Measurements from ENCODE around the gene GRIFIN.
A peak's percentile ranks its signal among the peaks of the same experiment; 100 is the strongest.

GRIFIN gene

GRCh38 chr7:2438186-2438585 is 38.0 kb downstream of the GRIFIN start:
- peak overlapping the region in 3 of 11 experiments; percentile 8 to 48 (median 9); a peak in 3 of 22 replicates for H3K9ac ChIP-seq
- H4K20me1 ChIP-seq: peaks cover 0 to 82% (median 54%) of the 10 kb centered on the region in 11 experiments; a peak in 19 of 22 replicates
- TF ChIP-seq Cebpa-rat (IDR thresholded peaks at IDR 0.05): no peak

DNA sequence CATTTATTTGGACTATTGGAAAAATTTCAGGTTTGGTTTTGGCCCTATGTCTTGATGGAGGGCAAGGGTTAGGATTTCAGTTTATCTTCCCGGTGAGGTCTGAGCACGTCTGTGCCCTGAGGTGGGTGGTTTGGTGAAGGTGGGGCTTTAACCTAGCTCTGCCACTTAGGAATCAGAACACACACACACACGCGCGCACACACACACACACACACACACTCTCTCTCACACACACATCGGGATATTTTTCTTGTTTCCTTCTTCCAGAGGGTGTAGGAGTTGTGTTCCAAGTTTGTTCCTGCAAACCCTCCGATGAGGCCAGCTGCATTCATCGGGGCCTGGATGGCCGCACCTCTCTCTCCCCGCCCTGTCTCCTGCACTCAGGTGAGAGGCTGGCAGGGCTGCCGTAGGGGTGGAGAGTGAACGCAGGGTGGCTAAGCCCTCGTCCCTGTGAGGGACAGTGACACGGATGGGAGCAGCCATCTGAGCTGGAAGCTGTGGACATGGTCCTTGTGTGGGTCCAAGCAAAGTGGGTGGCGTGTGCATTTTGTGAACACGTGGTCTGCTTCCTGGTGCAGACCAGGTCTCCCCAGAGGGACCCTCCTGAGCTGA is 38.6 kb downstream of the GRIFIN start:
- Histone ChIP-seq H3K27ac (no peak overlapping the region; a peak in 1 of 22 replicates), H3K9ac (peak overlapping the region in 2 of 11 experiments; percentile 8 to 9; a peak in 2 of 22 replicates)

More at GRCh38 chr7:2438186-2438585, 38.0 kb downstream of the GRIFIN start:
- Histone ChIP-seq H3K4me1 (peaks cover 13 to 60% (median 38%) of the 10 kb centered on the region in 10 experiments), H3K9me3 (replicated peaks in 1 of 11) (peaks cover 0 to 4% (median 0%) of the 10 kb centered on the region in 11 experiments; a peak in 4 of 22 replicates), H3K36me3 (peaks cover 35 to 64% (median 44%) of the 10 kb centered on the region in 11 experiments), H3K4me2 (peak overlapping the region in 10 of 11 experiments; percentile 15 to 87 (median 72); a peak in 18 of 22 replicates), H3K4me3 (no peak overlapping the region), H3K27me3 (no peaks in the 10 kb centered on the region), H3K27ac (no peak overlapping the region; a peak in 1 of 22 replicates)

GRCh38 chr7:2437136-2437535 is 39.1 kb downstream of the GRIFIN start:
- Histone ChIP-seq H3K4me3 (no peak overlapping the region), H3K27me3 (no peaks in the 10 kb centered on the region), H3K36me3 (peaks cover 45 to 64% (median 49%) of the 10 kb centered on the region in 11 experiments), H3K27ac (no peak overlapping the region), H3K9ac (no peak overlapping the region), H3K4me2 (peak overlapping the region in 4 of 11 experiments; percentile 63 to 81 (median 74); a peak in 3 of 22 replicates), H3K4me1 (peaks cover 13 to 60% (median 38%) of the 10 kb centered on the region in 10 experiments), H4K20me1 (peaks cover 0 to 85% (median 63%) of the 10 kb centered on the region in 11 experiments; a peak in 19 of 22 replicates), H3K9me3 (replicated peaks in 1 of 11) (peaks cover 0 to 14% (median 9%) of the 10 kb centered on the region in 11 experiments; a peak in 7 of 22 replicates)
- TF ChIP-seq Cebpa-rat (IDR thresholded peaks at IDR 0.05): no peak

More for the DNA sequence above, 38.6 kb downstream of the GRIFIN start:
- TF ChIP-seq Cebpa-rat (IDR thresholded peaks at IDR 0.05): no peak
- Histone ChIP-seq H4K20me1 (peaks cover 0 to 85% (median 60%) of the 10 kb centered on the region in 11 experiments; a peak in 19 of 22 replicates), H3K4me2 (peak overlapping the region in 10 of 11 experiments; percentile 15 to 87 (median 72); a peak in 18 of 22 replicates), H3K4me1 (peaks cover 13 to 60% (median 38%) of the 10 kb centered on the region in 10 experiments), H3K27me3 (no peaks in the 10 kb centered on the region), H3K9me3 (replicated peaks in 1 of 11) (peaks cover 0 to 9% (median 4%) of the 10 kb centered on the region in 11 experiments; a peak in 7 of 22 replicates), H3K36me3 (peaks cover 40 to 64% (median 49%) of the 10 kb centered on the region in 11 experiments), H3K4me3 (no peak overlapping the region)

- peaks cover 0 to 90% (median 69%) of the 10 kb centered on the region in 11 experiments; a peak in 19 of 22 replicates for H4K20me1 ChIP-seq
- no peak overlapping the region for H3K9ac ChIP-seq
- TF ChIP-seq Cebpa-rat (IDR thresholded peaks at IDR 0.05): no peak
- H3K4me3 ChIP-seq: no peak overlapping the region
- peaks cover 47 to 69% (median 53%) of the 10 kb centered on the region in 11 experiments for H3K36me3 ChIP-seq
- H3K4me1 ChIP-seq: peaks cover 9 to 58% (median 37%) of the 10 kb centered on the region in 10 experiments
- no peak overlapping the region for H3K27ac ChIP-seq
- H3K9me3 ChIP-seq (replicated peaks in 1 of 11): peaks cover 0 to 17% (median 11%) of the 10 kb centered on the region in 11 experiments; a peak in 18 of 22 replicates
- H3K4me2 ChIP-seq: no peak overlapping the region
- no peaks in the 10 kb centered on the region for H3K27me3 ChIP-seq
Measured at GRCh38 chr7:2436341-2437104, 39.7 kb downstream of the GRIFIN start.

- H4K20me1 ChIP-seq: peaks cover 0 to 80% (median 63%) of the 10 kb centered on the region in 11 experiments; a peak in 19 of 22 replicates
- H3K36me3 ChIP-seq: peaks cover 57 to 83% (median 67%) of the 10 kb centered on the region in 11 experiments
- no peaks in the 10 kb centered on the region for H3K27me3 ChIP-seq
- peaks cover 0 to 44% (median 23%) of the 10 kb centered on the region in 10 experiments; a peak in 17 of 20 replicates for H3K4me1 ChIP-seq
- no peak for TF ChIP-seq Cebpa-rat (IDR thresholded peaks at IDR 0.05)
- H3K4me2 ChIP-seq: no peak overlapping the region
- H3K9me3 ChIP-seq (replicated peaks in 1 of 11): peaks cover 13 to 31% (median 25%) of the 10 kb centered on the region in 11 experiments
- 0 out of 22 replicates have a peak overlapping the region, but pooled peaks of 1 of the 11 experiments have one; percentile 5 for H3K9ac ChIP-seq
- no peak overlapping the region for H3K4me3 ChIP-seq
- no peak overlapping the region for H3K27ac ChIP-seq
Measured at GRCh38 chr7:2435146-2435545, 41.1 kb downstream of the GRIFIN start.

GRCh38 chr7:2433713-2434550 is 42.3 kb downstream of the GRIFIN start:
- Histone ChIP-seq H3K36me3 (peaks cover 59 to 86% (median 73%) of the 10 kb centered on the region in 11 experiments), H3K27me3 (no peaks in the 10 kb centered on the region), H4K20me1 (peaks cover 0 to 76% (median 57%) of the 10 kb centered on the region in 11 experiments; a peak in 19 of 22 replicates), H3K9me3 (replicated peaks in 1 of 11) (peaks cover 19 to 43% (median 37%) of the 10 kb centered on the region in 11 experiments), H3K27ac (no peak overlapping the region), H3K4me3 (no peak overlapping the region), H3K4me1 (peaks cover 0 to 35% (median 19%) of the 10 kb centered on the region in 10 experiments; a peak in 17 of 20 replicates), H3K9ac (no peak overlapping the region), H3K4me2 (no peak overlapping the region)
- TF ChIP-seq Cebpa-rat (IDR thresholded peaks at IDR 0.05): no peak

GRCh38 chr7:2432910-2433712 is 43.1 kb downstream of the GRIFIN start:
- Histone ChIP-seq H3K9me3 (replicated peaks in 1 of 11) (peaks cover 19 to 49% (median 41%) of the 10 kb centered on the region in 11 experiments), H3K4me1 (peaks cover 0 to 27% (median 11%) of the 10 kb centered on the region in 10 experiments; a peak in 17 of 20 replicates), H3K27ac (no peak overlapping the region), H3K36me3 (peaks cover 59 to 93% (median 74%) of the 10 kb centered on the region in 11 experiments), H3K4me2 (no peak overlapping the region), H3K27me3 (no peaks in the 10 kb centered on the region), H3K9ac (no peak overlapping the region), H4K20me1 (peaks cover 0 to 68% (median 49%) of the 10 kb centered on the region in 11 experiments; a peak in 19 of 22 replicates), H3K4me3 (no peak overlapping the region)
- TF ChIP-seq Cebpa-rat (IDR thresholded peaks at IDR 0.05): no peak

Data from BLaER1 treated with 17β-estradiol and CSF1 and Interleukin-3, amounts not matched to agents 10 nM and 100 nM (cell line).